Measurements from ENCODE around the gene TEDC2. TPM values are rescaled to one million over a fixed set of nuclear protein-coding genes. Genes with fewer than 3 reads are reported as not detected.
"Not testable (repeated sequence)": the region's sequence is repeated elsewhere in the genome, so short reads cannot be mapped to it uniquely, and the experiment has no call there.

TEDC2 gene
- total RNA-seq, 1 donor from 2014 or later: 2.5 TPM

DNA sequence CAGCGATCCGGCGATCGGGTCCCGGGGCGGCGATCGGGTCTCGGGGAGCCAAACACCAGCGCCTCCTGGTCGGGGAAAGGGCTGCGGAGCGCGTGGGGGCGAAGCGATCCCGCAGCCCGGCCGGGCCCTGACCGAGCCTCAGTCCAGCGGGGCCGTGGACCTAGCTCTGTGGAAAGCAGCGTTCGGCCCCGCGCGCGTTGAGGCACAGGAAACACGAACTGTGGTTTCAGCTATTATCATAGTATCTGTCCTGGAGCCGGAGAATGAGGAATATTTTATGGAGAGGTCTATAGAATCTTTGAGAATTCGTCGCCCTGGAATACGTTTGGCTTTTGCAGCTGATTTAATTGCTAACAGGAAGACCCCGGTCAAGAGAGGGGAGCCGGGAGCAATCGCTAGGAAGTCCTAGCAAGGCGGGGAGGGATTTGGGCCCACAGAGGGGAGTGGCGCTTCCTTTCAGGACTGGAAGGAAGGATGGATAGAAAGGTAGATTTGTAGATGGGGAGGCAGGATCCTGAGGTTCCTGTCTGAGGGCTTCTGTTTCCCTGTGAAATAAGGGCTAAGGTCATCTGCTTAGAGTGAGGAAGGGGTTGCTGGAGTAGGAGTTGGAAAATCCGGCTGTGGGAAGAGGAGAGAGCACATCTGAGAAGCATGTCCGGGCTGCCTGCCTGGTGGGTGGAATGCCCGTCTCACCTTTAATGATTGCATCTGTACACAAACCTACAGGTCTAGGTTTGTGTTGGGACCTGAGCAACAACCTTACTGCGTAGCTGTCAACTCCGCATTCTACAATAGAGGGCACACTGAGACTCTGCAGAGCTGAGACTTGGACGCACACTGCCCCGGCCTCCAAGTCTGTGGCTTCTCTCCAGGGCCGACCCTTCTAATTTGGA, 29.9 kb upstream of the TEDC2 start:
- DNase-seq (ENCODE audit: extremely low spot score in 2 of 2): peak in 1 of 2 donors; percentile 82
- Histone ChIP-seq H3K9me3 (no peaks in the 10 kb centered on the region), H3K27me3 (no peaks in the 10 kb centered on the region), H3K4me1 (peaks cover 20% of the 10 kb centered on the region), H3K4me3 (peak overlapping the region; percentile 78 to 86), H3K36me3 (peaks cover 0 to 14% of the 10 kb centered on the region in 2 donors), H3K27ac (peak overlapping the region; percentile 60)
- intact Hi-C loops (cut with DNase I): loop anchor here (5.0 kb wide), 1 partner anchor 72 kb away; no protein-coding TSS in a partner anchor
- no peak for TF ChIP-seq POLR2A (IDR thresholded peaks at IDR 0.05)
- no peak for TF ChIP-seq CTCF (IDR thresholded peaks at IDR 0.05)
- TF ChIP-seq POLR2AphosphoS5 (IDR thresholded peaks at IDR 0.05; ENCODE audit: insufficient read depth in 1 of 2, low read depth in 1 of 2): no peak

DNA sequence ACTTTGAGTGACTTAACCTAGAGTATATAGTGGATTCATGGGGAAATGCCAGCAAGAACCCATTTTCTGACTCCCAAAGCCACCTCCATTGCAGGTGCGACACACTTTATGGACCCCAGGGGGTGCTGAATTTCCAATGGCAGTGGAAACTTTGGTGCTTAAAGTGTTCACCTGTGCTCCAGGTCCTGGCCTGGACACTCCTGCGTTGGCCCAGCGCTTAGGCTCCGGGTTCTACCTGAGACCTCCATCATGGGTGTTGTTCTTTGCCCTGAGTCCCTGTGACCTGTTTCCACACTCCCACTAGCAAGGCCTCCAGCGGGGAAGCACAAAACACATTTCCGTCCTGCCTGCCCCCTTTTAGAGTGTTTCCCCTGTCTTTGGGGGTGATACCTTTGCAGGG, 27.6 kb upstream of the TEDC2 start:
- TF ChIP-seq CTCF (IDR thresholded peaks at IDR 0.05) (no peak), POLR2A (IDR thresholded peaks at IDR 0.05) (no peak), POLR2AphosphoS5 (IDR thresholded peaks at IDR 0.05; ENCODE audit: insufficient read depth in 1 of 2, low read depth in 1 of 2) (no peak)
- intact Hi-C loops (cut with DNase I): no loop called here
- H3K27me3 ChIP-seq: no peaks in the 10 kb centered on the region
- DNase-seq (ENCODE audit: extremely low spot score in 2 of 2): no peak
- H3K4me3 ChIP-seq: no peak overlapping the region
- peaks cover 0 to 14% of the 10 kb centered on the region in 2 donors for H3K36me3 ChIP-seq
- H3K4me1 ChIP-seq: peaks cover 20% of the 10 kb centered on the region
- no peak overlapping the region for H3K27ac ChIP-seq
- H3K9me3 ChIP-seq: no peaks in the 10 kb centered on the region

- H3K4me3 ChIP-seq: no peak overlapping the region
- H3K9me3 ChIP-seq: no peaks in the 10 kb centered on the region
- TF ChIP-seq POLR2A (IDR thresholded peaks at IDR 0.05) (no peak), POLR2AphosphoS5 (IDR thresholded peaks at IDR 0.05; ENCODE audit: insufficient read depth in 1 of 2, low read depth in 1 of 2) (no peak), CTCF (IDR thresholded peaks at IDR 0.05) (no peak)
- H3K4me1 ChIP-seq: peaks cover 20% of the 10 kb centered on the region
- DNase-seq (ENCODE audit: extremely low spot score in 2 of 2): no peak
- H3K36me3 ChIP-seq: peaks cover 0 to 14% of the 10 kb centered on the region in 2 donors
- no peaks in the 10 kb centered on the region for H3K27me3 ChIP-seq
- intact Hi-C loops (cut with DNase I): no loop called here
- H3K27ac ChIP-seq: no peak overlapping the region
Observed at GRCh38 chr16:2432801-2433505, 27.0 kb upstream of the TEDC2 start.

DNA sequence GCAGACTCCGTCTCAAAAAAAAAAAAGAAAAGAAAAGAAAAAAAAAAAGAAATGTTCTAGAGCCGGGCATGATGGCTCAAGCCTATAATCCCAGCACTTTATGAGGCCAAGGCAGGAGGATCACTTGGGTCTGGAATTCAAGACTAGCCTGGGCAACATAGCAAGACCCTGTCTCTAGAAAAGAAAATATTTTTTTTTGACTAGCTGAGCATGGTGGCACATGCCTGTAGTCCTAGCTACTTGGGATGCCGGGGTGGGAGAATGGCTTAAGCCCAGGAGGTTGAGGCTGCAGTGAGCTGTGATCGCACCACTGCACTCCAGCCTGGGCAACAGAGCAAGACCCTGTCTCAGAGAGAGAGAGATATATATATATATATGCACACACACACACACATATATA, 24.7 kb upstream of the TEDC2 start:
- H3K27ac ChIP-seq; H3K4me1 ChIP-seq; H3K4me3 ChIP-seq; DNase-seq (ENCODE audit: extremely low spot score in 2 of 2); H3K27me3 ChIP-seq; intact Hi-C loops (cut with DNase I); H3K9me3 ChIP-seq: not testable (repeated sequence)
- peaks cover 0 to 14% of the 10 kb centered on the region in 2 donors for H3K36me3 ChIP-seq

GRCh38 chr16:2436110-2436509, 23.8 kb upstream of the TEDC2 start:
- no peaks in the 10 kb centered on the region for H3K9me3 ChIP-seq
- TF ChIP-seq CTCF (IDR thresholded peaks at IDR 0.05) (no peak), POLR2AphosphoS5 (IDR thresholded peaks at IDR 0.05; ENCODE audit: insufficient read depth in 1 of 2, low read depth in 1 of 2) (no peak), POLR2A (IDR thresholded peaks at IDR 0.05) (no peak)
- H3K27ac ChIP-seq: no peak overlapping the region
- no peaks in the 10 kb centered on the region for H3K27me3 ChIP-seq
- H3K4me3 ChIP-seq: no peak overlapping the region
- intact Hi-C loops (cut with DNase I): no loop called here
- peaks cover 0 to 14% of the 10 kb centered on the region in 2 donors for H3K36me3 ChIP-seq
- H3K4me1 ChIP-seq: no peaks in the 10 kb centered on the region
- DNase-seq (ENCODE audit: extremely low spot score in 2 of 2): no peak

Measured in vagina (tissue), 2 donors.